NCI-H345 treated with DMSO at 0.1 percent for 48 hours (cell line): Measurements from ENCODE around the gene ZNF621.
"Not testable (repeated sequence)": the region's sequence is repeated elsewhere in the genome, so short reads cannot be mapped to it uniquely, and the experiment has no call there.

Source experiments
- DNase-seq: peaks from one replicate; lab custom pipeline; 2025; ENCODE audit not compliant: unreplicated experiment; lab: John Stamatoyannopoulos, UW

ZNF621 gene

DNA sequence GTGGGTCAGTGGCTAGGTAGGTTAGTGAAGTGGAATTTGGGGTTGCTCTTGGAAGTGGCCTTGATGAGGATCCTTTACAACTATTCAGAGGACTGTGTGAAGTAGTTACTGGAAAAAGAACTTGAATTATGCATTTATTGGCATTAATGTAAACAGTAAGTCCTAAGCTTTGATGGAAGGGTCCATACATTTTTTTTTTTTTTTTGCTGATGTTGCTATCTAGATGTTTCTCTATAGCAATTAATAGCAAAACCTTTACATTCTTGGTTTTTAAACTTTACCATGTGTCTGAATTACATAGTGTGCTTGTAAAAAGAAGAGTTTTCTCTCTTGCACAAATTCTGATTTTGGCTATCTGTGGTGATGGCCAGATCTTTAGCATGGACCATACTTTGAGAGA, 9.5 kb downstream of the ZNF621 start:
- DNase-seq, result no peak

DNA sequence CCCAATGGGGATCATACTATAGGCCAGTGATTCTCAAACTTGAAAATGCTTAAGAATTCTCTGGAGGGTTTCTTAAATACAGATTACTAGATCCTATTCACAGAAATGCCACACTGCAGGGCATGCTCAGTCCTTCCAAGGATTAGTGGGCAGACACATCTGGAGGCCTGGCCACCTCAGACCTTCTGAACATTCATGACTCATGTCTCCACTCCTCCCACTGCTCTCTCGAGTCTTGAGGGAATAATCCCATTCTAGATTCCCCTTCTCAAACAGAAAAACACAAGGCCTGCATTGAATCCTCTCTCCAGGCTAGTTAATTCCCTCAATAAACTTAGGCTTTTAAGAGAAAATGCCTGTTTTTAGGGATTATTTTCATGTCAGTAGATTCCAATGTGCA, 22.1 kb downstream of the ZNF621 start:
- no peak for DNase-seq

GRCh38 chr3:40550167-40550566, 25.4 kb downstream of the ZNF621 start:
- no peak for DNase-seq

DNA sequence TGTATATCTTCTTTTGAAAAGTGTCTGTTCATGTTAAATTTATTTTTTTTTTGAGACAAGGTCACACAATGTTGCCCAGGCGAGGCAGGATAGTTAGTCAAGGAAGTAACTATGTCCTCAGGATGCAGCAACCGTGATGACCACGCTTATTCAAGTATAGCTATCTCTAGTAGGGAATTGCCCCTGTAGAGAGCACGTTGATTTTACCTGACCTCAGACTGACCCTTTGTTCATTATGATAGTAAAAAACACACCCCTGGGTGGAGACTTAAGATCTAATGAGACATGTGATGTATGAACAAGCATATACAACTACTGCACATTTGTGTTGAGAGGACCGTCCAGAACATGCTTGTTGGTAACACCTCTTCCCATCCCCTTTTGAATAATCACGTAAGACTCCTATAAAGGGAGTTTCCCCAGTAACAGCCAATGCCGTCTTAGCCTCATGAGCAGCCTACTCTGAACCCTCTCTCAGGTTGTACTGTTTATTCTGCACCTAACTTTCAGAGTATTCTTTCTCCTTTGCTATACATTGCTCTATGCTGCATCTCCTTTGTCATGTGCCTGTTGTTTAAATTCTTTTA, 32.9 kb downstream of the ZNF621 start:
- DNase-seq, result no peak

DNA sequence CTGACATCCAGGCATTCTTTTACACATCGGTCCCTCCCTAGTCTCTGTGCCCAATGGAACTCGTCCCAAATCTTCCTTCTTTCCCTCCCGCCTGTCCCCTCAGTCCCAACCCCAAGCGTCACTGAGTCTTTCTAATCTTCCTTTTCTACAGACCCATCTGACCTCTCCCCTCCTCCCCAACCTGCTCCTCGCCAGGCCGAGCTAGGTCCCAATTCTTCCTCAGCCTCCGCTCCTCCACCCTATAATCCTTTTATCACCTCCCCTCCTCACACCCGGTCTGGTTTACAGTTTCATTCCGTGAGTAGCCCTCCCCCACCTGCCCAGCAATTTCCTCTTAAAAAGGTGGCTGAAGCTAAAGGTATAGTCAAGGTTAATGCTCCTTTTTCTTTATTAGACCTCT, 37.7 kb downstream of the ZNF621 start:
- DNase-seq, result not testable (repeated sequence)

GRCh38 chr3:40565629-40566028, 40.9 kb downstream of the ZNF621 start:
- not testable (repeated sequence) for DNase-seq

DNA sequence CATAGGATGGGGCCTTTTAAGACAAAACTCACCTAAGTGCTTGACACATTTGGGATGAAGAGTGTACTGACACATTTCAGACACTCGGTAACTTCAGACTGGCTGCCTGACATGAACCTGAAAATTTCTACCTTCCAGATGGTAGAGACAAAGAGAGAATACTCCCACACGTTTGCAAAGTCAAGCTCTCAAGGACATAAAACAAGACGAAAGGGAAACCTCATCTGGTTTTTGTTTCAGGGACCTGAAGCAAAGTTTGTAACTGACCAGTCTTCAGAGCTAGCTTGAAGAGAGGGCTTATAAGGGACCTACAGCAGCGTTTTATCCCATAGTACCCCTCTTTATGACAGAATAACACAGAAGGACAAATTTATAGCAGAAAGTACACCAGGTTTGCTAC, 41.9 kb downstream of the ZNF621 start:
- DNase-seq, result no peak

- no peak for DNase-seq
These were observed 47.8 kb downstream of the ZNF621 start for GRCh38 chr3:40572588-40572987.

- DNase-seq, result no peak
These were observed 49.3 kb downstream of the ZNF621 start for GRCh38 chr3:40574050-40574449.

DNA sequence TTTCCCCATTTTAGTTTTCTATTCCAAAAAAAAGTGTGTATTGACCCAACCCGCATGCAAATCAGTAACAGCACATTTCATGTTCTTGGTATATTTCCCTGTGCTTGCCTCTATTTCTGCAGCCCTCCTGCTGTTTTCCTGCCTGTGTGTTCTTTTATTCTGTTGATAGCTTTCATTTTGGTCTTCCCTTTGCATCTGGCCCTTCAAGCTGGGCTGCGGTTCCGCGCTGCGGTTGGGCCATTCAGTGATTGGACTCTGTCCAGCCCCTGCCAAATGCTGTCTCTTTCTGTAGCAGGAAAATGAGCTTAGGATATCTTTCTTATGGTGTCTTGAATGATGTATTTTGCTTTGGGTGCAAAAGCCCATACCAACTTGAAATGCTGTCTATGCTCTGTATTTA, 49.9 kb downstream of the ZNF621 start:
- peak; percentile 57 for DNase-seq

DNA sequence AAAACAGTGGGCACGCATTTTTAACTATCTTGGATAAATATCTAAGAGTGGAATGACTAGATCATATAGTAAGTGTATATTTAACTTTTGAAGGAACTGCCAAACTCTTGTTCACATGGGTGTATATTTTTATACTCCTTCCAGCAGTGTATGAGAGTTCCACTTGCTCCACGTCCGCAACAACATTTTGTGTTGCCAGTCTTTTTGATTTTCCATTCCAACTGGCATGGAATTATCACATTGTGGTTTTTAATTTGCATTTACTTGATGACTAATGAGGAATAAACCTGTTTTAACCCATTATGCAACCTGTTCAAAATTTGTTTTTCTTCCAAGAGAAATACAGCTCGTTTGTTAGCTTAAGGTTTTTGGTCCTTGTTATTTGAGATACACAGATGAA, 51.6 kb downstream of the ZNF621 start:
- DNase-seq, result no peak

DNA sequence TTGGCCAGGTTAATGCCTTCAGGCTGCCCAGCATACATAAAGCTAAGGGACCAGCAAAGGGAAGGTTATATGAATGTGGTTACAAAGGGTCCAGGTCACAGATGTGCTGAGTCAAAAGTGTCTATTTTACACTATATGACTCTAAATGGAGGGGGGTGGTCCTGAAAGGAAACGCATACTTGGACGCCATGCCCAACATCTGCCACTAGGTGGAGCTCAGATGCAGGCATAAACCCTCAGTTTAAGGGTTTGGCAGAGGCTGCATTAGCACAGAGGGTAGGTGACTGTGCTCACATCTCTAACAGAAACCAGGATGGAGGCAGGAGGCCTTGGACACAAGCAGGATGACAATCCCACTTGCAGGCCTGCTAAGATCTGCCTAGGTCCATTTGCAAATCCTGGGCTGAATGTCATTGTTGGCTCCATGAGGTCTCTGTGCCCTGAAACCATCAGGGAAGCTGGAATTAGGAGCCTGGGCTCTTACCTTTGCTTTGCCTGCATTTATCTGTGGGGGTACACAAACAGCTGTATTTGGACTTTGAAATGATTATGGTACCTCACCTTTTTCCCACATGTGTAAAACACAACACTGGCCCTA, 55.8 kb downstream of the ZNF621 start:
- DNase-seq, result peak; percentile 24

DNA sequence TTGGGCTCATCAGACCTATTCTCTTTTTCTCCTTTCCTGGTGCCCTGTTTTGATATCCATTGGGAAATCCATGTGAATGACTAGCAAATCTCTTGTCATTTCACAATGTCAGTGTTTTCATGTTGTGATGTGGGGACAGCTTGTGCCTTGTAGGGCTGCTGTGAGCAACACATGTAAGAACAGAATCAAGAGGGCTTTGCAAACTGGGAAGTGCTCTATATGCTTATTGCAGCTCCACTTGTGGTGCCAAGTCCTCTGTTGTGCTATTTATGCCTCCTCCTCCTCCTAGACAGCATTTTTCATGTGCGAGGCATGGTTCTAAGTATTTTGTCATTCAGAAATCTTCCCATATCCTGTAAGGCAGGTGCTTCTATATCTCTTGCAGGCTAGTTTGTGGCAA, 56.4 kb downstream of the ZNF621 start:
- DNase-seq, result no peak

GRCh38 chr3:40582401-40583027, 57.8 kb downstream of the ZNF621 start:
- no peak for DNase-seq

- no peak for DNase-seq
These were observed 58.9 kb downstream of the ZNF621 start for GRCh38 chr3:40583691-40584090.

DNA sequence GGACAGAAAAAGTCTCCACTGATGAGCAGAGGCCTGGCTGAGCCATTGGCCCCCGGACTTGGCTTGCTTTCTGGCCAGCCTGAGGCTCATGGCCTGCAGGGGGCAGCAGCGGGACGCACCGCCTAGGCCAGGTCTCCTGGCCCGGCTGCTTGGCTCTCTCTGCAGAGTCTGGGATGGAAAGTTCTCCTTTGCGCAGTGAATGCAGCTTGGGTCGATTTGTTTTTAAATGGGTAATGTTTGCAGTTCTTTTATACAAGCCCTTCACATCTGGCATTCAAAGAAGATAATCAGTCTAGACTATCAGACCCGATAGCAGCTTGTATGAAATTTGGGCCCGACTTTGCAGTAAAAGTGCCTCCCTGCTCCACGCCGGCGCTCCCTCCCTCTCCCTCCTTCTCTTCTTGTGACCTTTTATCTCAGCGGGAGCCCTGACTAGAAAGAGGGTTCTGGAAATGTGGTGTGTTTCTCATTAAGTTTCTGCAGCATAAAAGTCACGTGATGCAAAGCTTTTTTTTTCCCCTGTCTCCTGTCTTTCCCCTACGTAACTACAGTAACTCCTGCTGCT, 59.9 kb downstream of the ZNF621 start:
- no peak for DNase-seq

DNA sequence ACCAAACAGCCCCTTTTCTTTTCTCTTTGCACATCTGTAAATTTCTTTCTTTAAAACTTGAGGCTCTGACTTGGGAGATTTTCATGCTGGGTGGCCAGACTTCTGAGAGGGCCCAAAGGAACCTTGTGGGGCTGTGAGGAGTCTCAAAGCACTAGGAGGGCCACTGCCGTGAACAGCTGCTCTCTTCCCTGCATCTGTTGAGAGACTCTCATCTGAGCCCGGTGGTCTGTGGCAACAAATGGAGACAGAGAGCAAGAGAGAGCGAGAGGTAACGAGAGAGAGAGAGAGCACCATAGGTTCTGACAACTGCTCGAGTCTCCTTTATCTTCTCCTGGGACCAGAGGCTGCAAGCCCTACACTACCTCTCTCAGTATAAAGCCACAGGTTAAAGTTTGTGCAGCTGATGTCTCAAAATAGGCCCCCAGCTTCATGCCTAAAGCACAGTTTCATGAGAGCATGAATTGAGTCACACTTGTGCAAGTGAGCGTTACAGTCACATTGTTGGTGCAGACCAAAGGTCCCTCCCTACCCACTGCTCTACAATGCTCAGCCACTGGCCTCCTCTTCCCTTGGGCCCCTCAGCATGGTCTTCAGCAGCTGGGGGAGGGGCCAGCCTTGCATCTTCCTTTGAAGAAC, 60.7 kb downstream of the ZNF621 start:
- no peak for DNase-seq

DNA sequence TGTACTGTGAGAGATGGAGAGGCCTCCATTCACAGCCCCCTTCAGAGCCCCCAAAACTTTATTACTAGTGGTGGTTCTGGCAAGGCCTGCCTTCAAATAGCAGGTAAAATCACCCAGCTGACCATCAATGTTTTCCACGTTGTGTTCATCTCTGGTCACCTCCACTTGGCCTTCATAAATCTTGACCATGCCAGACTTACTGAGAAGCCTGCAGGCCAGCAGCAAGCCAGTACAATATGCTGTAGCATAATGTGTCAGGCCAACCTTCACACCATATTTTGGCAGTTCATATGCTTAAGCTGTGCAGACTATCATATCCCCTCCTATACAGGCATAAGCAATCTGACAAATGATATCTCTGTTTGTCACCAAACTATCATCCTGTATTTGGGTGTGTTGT, 62.1 kb downstream of the ZNF621 start:
- no peak for DNase-seq

DNA sequence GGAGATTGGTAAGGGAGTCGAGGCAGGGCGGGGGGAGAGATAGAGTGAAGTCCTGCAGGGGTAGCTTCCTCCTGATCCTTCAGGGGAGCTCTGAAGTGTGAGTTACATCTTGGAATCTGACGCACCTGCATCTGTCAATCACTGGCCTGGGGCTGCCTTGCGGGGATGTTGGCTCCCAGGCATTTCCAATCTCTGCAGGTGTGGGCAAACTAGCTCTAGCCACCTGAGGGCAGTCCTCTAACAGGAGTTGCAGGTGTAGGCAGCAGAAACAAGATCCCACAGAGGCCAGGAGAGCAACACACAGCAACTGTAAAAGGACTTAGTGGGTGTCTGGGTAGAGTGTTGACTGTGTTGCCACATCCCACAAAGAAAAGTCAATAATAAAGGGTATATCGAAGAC, 63.6 kb downstream of the ZNF621 start:
- DNase-seq, result no peak
